Measurements from ENCODE around the gene IQSEC3. TPM values are rescaled to one million over a fixed set of nuclear protein-coding genes. Genes with fewer than 3 reads are reported as not detected.

Gene IQSEC3
- polyA plus RNA-seq, 1 experiment = not detected

GRCh38 chr12:159156-159782 is 92.7 kb downstream of the IQSEC3 start:
- no peak overlapping the region for H3K4me3 ChIP-seq (ENCODE audit: low read depth, low read length)
- H3K36me3 ChIP-seq (ENCODE audit: control insufficient read depth, insufficient read depth, low read length) = no peaks in the 10 kb centered on the region
- POLR2A ChIA-PET = no interaction called here
- TF ChIP-seq CTCF (IDR thresholded peaks at IDR 0.05; ENCODE audit: insufficient read depth, low read depth, low read length) = no peak
- no peak for DNase-seq (ENCODE audit: low read depth)
- H3K27me3 ChIP-seq (ENCODE audit: control insufficient read depth, insufficient read depth, low read length) = no peaks in the 10 kb centered on the region
- CTCF ChIA-PET = no interaction called here

GRCh38 chr12:160858-161257 is 94.3 kb downstream of the IQSEC3 start:
- Histone ChIP-seq H3K4me3 (ENCODE audit: low read depth, low read length) (no peak overlapping the region), H3K36me3 (ENCODE audit: control insufficient read depth, insufficient read depth, low read length) (no peaks in the 10 kb centered on the region), H3K27me3 (ENCODE audit: control insufficient read depth, insufficient read depth, low read length) (0 out of 2 replicates have a peak, but pooled peaks cover 2% of the 10 kb centered on the region)
- ChIA-PET POLR2A (no interaction called here), CTCF (no interaction called here)
- no peak for DNase-seq (ENCODE audit: low read depth)
- TF ChIP-seq CTCF (IDR thresholded peaks at IDR 0.05; ENCODE audit: insufficient read depth, low read depth, low read length) = no peak

- Histone ChIP-seq H3K4me3 (ENCODE audit: low read depth, low read length) (no peak overlapping the region), H3K27me3 (ENCODE audit: control insufficient read depth, insufficient read depth, low read length) (0 out of 2 replicates have a peak, but pooled peaks cover 2% of the 10 kb centered on the region), H3K36me3 (ENCODE audit: control insufficient read depth, insufficient read depth, low read length) (no peaks in the 10 kb centered on the region)
- DNase-seq (ENCODE audit: low read depth) = no peak
- ChIA-PET POLR2A (no interaction called here), CTCF (interaction anchor here (0.6 to 1.1 kb wide), 2 partner anchors 8 to 14 kb away, joined by 4 to 5 read pairs; no protein-coding TSS in a partner anchor)
- TF ChIP-seq CTCF (IDR thresholded peaks at IDR 0.05; ENCODE audit: insufficient read depth, low read depth, low read length) = no peak
Observed at GRCh38 chr12:161823-162222, 95.3 kb downstream of the IQSEC3 start.

- ChIA-PET POLR2A (no interaction called here), CTCF (interaction anchor here (1.1 kb wide), 1 partner anchor 9 kb away, joined by 4 read pairs; no protein-coding TSS in a partner anchor)
- H3K27me3 ChIP-seq (ENCODE audit: control insufficient read depth, insufficient read depth, low read length) = peaks cover 3% of the 10 kb centered on the region; the same call in 1 of the 2 replicates
- DNase-seq (ENCODE audit: low read depth) = no peak
- no peak overlapping the region for H3K4me3 ChIP-seq (ENCODE audit: low read depth, low read length)
- no peak for TF ChIP-seq CTCF (IDR thresholded peaks at IDR 0.05; ENCODE audit: insufficient read depth, low read depth, low read length)
- no peaks in the 10 kb centered on the region for H3K36me3 ChIP-seq (ENCODE audit: control insufficient read depth, insufficient read depth, low read length)
Observed at GRCh38 chr12:162467-163307, 96.1 kb downstream of the IQSEC3 start.

- H3K36me3 ChIP-seq (ENCODE audit: control insufficient read depth, insufficient read depth, low read length) = no peaks in the 10 kb centered on the region
- CTCF ChIA-PET = no interaction called here
- no peak for TF ChIP-seq CTCF (IDR thresholded peaks at IDR 0.05; ENCODE audit: insufficient read depth, low read depth, low read length)
- DNase-seq (ENCODE audit: low read depth) = no peak
- POLR2A ChIA-PET = no interaction called here
- H3K27me3 ChIP-seq (ENCODE audit: control insufficient read depth, insufficient read depth, low read length) = peaks cover 3% of the 10 kb centered on the region; the same call in 1 of the 2 replicates
- no peak overlapping the region for H3K4me3 ChIP-seq (ENCODE audit: low read depth, low read length)
Observed at GRCh38 chr12:163406-163986, 96.9 kb downstream of the IQSEC3 start.

Measured in BJ (cell line).